GM18498 (cell line): Measurements from ENCODE around the gene GCK.

ENCODE experiments used
- ATAC-seq: cut with Tn5 transposase; IDR thresholded peaks from one replicate; pipeline ENCODE4 v1.9.1; 2021; ENCODE audit warnings: mild to moderate bottlenecking, moderate library complexity; ENCODE audit not compliant: unreplicated experiment

The GCK gene

DNA sequence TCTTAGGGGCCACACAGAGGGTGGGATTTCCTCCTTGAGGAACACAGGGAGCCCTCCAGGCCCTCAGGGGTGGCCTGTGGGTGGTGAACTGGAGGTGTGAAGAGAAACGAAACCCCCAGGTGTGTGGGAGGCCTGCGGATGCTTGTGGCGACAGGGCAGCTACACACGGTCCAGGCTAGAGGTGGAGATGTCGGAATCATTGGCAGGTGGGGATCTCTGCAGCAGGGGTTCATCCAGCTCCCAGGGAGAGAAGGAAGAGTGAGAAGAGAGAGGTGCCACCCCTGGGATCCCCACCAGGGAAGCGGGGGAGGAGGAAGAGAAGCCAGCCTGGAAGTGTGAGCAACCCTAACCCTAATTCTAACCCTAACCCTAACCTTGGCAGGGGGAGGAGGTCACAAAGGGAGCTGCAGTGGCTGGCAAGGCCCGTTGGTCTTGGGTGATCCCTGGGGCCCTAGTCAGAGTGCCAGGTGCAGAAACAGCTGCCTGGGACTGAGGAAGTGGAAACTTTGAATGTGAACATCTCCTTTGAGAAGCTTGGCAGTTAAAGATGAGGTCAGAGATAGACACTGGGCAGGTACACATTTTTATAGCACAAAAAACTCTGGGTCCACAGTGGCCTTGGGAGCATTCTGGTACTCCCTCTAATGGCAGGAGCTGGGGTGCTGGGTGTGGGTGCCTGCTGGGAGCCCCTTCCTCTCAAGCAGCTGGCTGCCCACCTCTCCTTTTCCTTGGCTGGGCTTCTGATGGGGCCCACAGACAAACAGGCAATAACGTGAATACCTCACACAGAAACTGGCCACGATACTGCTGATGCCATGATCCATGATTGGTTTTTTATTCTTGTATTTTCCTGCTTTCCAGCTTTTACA is 91.9 kb downstream of the GCK start:
- peak; percentile 81 for ATAC-seq

DNA sequence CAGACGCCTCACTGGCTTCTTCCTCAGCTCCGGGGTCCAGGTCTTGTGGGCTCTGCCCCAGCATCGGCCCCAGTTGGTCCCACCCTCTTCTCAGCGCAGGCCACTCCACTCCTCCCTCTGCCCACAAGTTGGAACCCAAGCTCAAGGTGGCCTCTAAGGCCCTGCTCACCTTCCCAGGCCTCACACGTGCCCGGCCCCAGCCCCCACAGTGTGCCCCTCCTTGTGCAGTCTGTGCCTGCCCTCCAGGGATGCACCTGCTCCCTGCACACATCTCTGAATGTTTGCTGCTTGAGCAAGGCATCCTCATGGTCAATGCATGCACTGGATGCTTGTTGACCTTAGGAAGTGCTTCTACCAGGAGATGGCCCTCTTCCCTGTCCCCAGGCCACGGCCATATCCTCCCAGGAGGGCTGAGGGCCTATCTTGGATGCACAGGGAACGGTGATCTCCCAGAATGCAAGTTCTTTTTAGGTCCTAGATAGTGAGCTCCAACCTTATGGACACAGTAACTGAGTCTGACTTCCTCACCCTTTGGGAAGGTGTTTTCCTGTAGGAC is 92.8 kb downstream of the GCK start:
- ATAC-seq, result no peak

- no peak for ATAC-seq
Observed at GRCh38 chr7:44095781-44096180, 93.5 kb downstream of the GCK start.

- ATAC-seq, result no peak
Observed at GRCh38 chr7:44094883-44095592, 94.2 kb downstream of the GCK start.

- no peak for ATAC-seq
Observed at GRCh38 chr7:44094365-44094764, 94.9 kb downstream of the GCK start.
